Measurements from ENCODE around the gene PCDHGB4. TPM values are rescaled to one million over a fixed set of nuclear protein-coding genes. Genes with fewer than 3 reads are reported as not detected.

Gene PCDHGB4
- total and polyA plus RNA-seq, 10 of the 15 experiments (the other 5 are each of a cell fraction or from before 2014, with no cell fraction given) = 0.02 to 0.20 (median 0.04) TPM; not detected in 4

- TF ChIP-seq ZNF687 (IDR thresholded peaks at IDR 0.05) = no peak
Measured at GRCh38 chr5:141359790-141360426, 27.6 kb upstream of the PCDHGB4 start, which contains the start of gene PCDHGB2 (continued).

- ChIA-PET CTCF (interaction anchor here (0.7 to 1.2 kb wide), 3 partner anchors 9 to 111 kb away, joined by 3 to 4 read pairs (median 3); partner anchors contain the start of gene PCDHGB3), RAD21 (ENCODE audit: unreplicated experiment) (no interaction called here), SMC1A (ENCODE audit: uncharacterized antibody, unreplicated experiment) (no interaction called here), POLR2A (no interaction called here)
- Histone ChIP-seq H4K20me1 (ENCODE audit: control insufficient read depth, insufficient read depth) (no peaks in the 10 kb centered on the region), H3K79me2 (ENCODE audit: control insufficient read depth, insufficient read depth, low read length) (no peaks in the 10 kb centered on the region), H3K27me3 (replicated peaks in 1 of 2; ENCODE audit: control insufficient read depth in 2 of 2, insufficient read depth in 2 of 2, low read length in 1 of 2) (no peaks in the 10 kb centered on the region), H3K9me3 (replicated peaks; ENCODE audit: control insufficient read depth, insufficient read depth, low read length) (peaks cover 7% of the 10 kb centered on the region; the same call in 2 of the 3 replicates), H2AFZ (ENCODE audit: control insufficient read depth, low read depth, low read length) (no peak overlapping the region), H3K4me1 (ENCODE audit: control insufficient read depth, insufficient read depth, low read length) (no peaks in the 10 kb centered on the region), H3K27ac (ENCODE audit: control insufficient read depth, insufficient read depth) (no peak overlapping the region), H3K4me2 (ENCODE audit: control insufficient read depth, insufficient read depth) (no peak overlapping the region), H3K36me3 (ENCODE audit: control insufficient read depth in 2 of 2, insufficient read depth in 2 of 2, low read length in 1 of 2) (no peaks in the 10 kb centered on the region), H3K9ac (ENCODE audit: control insufficient read depth, insufficient read depth, low read length) (no peak overlapping the region), H3K4me3 (no peak overlapping the region)
- no peak for ATAC-seq
- no TSS peak for BruUV-seq (replicated peaks)
- no peak for DNase-seq (ENCODE audit: low read depth, low spot score)
- no peak for TF ChIP-seq MEF2B (IDR thresholded peaks at IDR 0.05; ENCODE audit: partially characterized antibody, poor library complexity, severe bottlenecking)
- no peak for FAIRE-seq
- WGBS (ENCODE audit: insufficient coverage, insufficient replicate concordance, low lambda C conversion rate, missing lambda C conversion rate) = 82% methylated on average over 15 of the region's 15 CpGs
- in situ Hi-C loops (cut with MboI) (no loop called here), intact Hi-C loops (cut with micrococcal nuclease; ENCODE audit: unreplicated experiment) (no loop called here)
Measured at GRCh38 chr5:141360685-141361084, 26.8 kb upstream of the PCDHGB4 start.

Measured in GM12878 (cell line).